GM21786 (cell line): ENCODE data around the gene NRP2.

Experiments
- ATAC-seq: cut with Tn5 transposase; IDR thresholded peaks from one replicate; pipeline ENCODE4 v1.9.1; 2021; ENCODE audit not compliant: unreplicated experiment

Gene NRP2

GRCh38 chr2:205682239-205682970 lies at the start of gene NRP2:
Gene NRP2, plus strand, starts transcription at chr2:205682501. Its CDS starts 790 bp downstream, at chr2:205683291.
- peak; percentile 64 for ATAC-seq

- no peak for ATAC-seq
These were observed 48.3 kb upstream of the NRP2 start for GRCh38 chr2:205633994-205634393.

GRCh38 chr2:205636549-205637319 lies 45.6 kb upstream of the NRP2 start:
- no peak for ATAC-seq

GRCh38 chr2:205637320-205637602 lies 45.0 kb upstream of the NRP2 start:
- ATAC-seq: no peak

GRCh38 chr2:205637779-205638503 lies 44.4 kb upstream of the NRP2 start:
- no peak for ATAC-seq

GRCh38 chr2:205640716-205641115 lies 41.6 kb upstream of the NRP2 start:
- ATAC-seq: no peak

GRCh38 chr2:205642599-205643356 lies 39.5 kb upstream of the NRP2 start:
- ATAC-seq: no peak

GRCh38 chr2:205643391-205643885 lies 38.9 kb upstream of the NRP2 start:
- no peak for ATAC-seq

GRCh38 chr2:205644018-205644417 lies 38.3 kb upstream of the NRP2 start:
- no peak for ATAC-seq

- peak; percentile 96 for ATAC-seq
These were observed 35.6 kb upstream of the NRP2 start for GRCh38 chr2:205646680-205647079.

GRCh38 chr2:205650450-205650849 lies 31.9 kb upstream of the NRP2 start:
- ATAC-seq: no peak

GRCh38 chr2:205650931-205651330 lies 31.4 kb upstream of the NRP2 start:
- ATAC-seq: no peak

GRCh38 chr2:205651719-205652118 lies 30.6 kb upstream of the NRP2 start:
- ATAC-seq: no peak

- ATAC-seq: no peak
These were observed 27.3 kb upstream of the NRP2 start for GRCh38 chr2:205654878-205655605.

- no peak for ATAC-seq
These were observed 26.4 kb upstream of the NRP2 start for GRCh38 chr2:205655779-205656456.

- no peak for ATAC-seq
These were observed 25.8 kb upstream of the NRP2 start for GRCh38 chr2:205656461-205656860.

GRCh38 chr2:205656941-205657340 lies 25.4 kb upstream of the NRP2 start:
- no peak for ATAC-seq

GRCh38 chr2:205657579-205657978 lies 24.7 kb upstream of the NRP2 start:
- ATAC-seq: no peak

- no peak for ATAC-seq
These were observed 24.2 kb upstream of the NRP2 start for GRCh38 chr2:205658068-205658467.

- ATAC-seq: no peak
These were observed 23.7 kb upstream of the NRP2 start for GRCh38 chr2:205658572-205658971.
